Upper lobe of right lung (tissue), 1 donor: ENCODE data around the gene ZNF507. TPM values are rescaled to one million over a fixed set of nuclear protein-coding genes. Genes with fewer than 3 reads are reported as not detected.
A peak's percentile ranks its signal among the peaks of the same experiment; 100 is the strongest.

Experiments
- ATAC-seq: fragments of 200-7000 bp; cut with Tn5 transposase; one replicate; pipeline ENCODE4 v1.9.1; 2020; ENCODE audit warnings: mild to moderate bottlenecking, moderate library complexity
- DNase-seq: peaks from one replicate; pipeline ENCODE4 v3.0.0-alpha.2; 2020
- H3K27ac ChIP-seq: fragments of 200-600 bp; one replicate; pipeline ENCODE4 v1.8.0; 2022
- H3K27me3 ChIP-seq: fragments of 200-600 bp; one replicate; pipeline ENCODE4 v1.8.0; 2022; ENCODE audit warnings: mild to moderate bottlenecking
- H3K36me3 ChIP-seq: fragments of 200-600 bp; one replicate; pipeline ENCODE4 v1.8.0; 2022
- H3K4me1 ChIP-seq: fragments of 200-600 bp; one replicate; pipeline ENCODE4 v1.8.0; 2022
- H3K4me3 ChIP-seq: fragments of 200-600 bp; one replicate; pipeline ENCODE4 v1.8.0; 2022; ENCODE audit warnings: mild to moderate bottlenecking
- H3K9me3 ChIP-seq: fragments of 200-600 bp; one replicate; pipeline ENCODE4 v1.8.0; 2022
- CTCF ChIP-seq: fragments of 200-600 bp; IDR thresholded peaks from one replicate; pipeline ENCODE4 v1.8.0; 2022; ENCODE audit warnings: antibody characterized with exemption
- intact Hi-C: fragments of 100-400 bp; cut with DNase I; formaldehyde crosslinking; loops from one replicate; pipeline ENCODE4 v1.11.0; 2022
- total RNA-seq: library from RNA; stranded (reverse); fragmentation: NEBNext Ultra II Directional; extraction: Animal tissue kit (Norgen Biotek cat#: 25700); gene quantifications from one replicate; pipeline ENCODE4 v1.2.1, GENCODE V29; 2021
- donor health status: DM: no; HTN: yes; CAD: no; lungs with severe emphysema.

ZNF507 gene
- total RNA-seq, 1 donor from 2014 or later = 22.3 TPM

GRCh38 chr19:32317086-32317485 is 28.3 kb upstream of the ZNF507 start:
- TF ChIP-seq CTCF = no peak
- no peaks in the 10 kb centered on the region for H3K27me3 ChIP-seq
- no peaks in the 10 kb centered on the region for H3K9me3 ChIP-seq
- no peak overlapping the region for H3K4me3 ChIP-seq
- ATAC-seq = no peak
- DNase-seq = no peak
- no peaks in the 10 kb centered on the region for H3K36me3 ChIP-seq
- intact Hi-C loops = no loop called here
- no peaks in the 10 kb centered on the region for H3K4me1 ChIP-seq
- H3K27ac ChIP-seq = no peak overlapping the region

GRCh38 chr19:32318884-32319520 is 26.4 kb upstream of the ZNF507 start:
- H3K36me3 ChIP-seq = no peaks in the 10 kb centered on the region
- ATAC-seq (peak; percentile 73), DNase-seq (no peak)
- TF ChIP-seq CTCF = peak; percentile 31
- H3K4me3 ChIP-seq = no peak overlapping the region
- H3K4me1 ChIP-seq = no peaks in the 10 kb centered on the region
- no peaks in the 10 kb centered on the region for H3K9me3 ChIP-seq
- H3K27me3 ChIP-seq = peaks cover 15% of the 10 kb centered on the region
- no peak overlapping the region for H3K27ac ChIP-seq
- intact Hi-C loops = no loop called here

GRCh38 chr19:32322541-32322940 is 22.9 kb upstream of the ZNF507 start:
- Histone ChIP-seq H3K4me1 (no peaks in the 10 kb centered on the region), H3K36me3 (no peaks in the 10 kb centered on the region), H3K9me3 (no peaks in the 10 kb centered on the region), H3K4me3 (no peak overlapping the region), H3K27ac (no peak overlapping the region), H3K27me3 (peaks cover 29% of the 10 kb centered on the region)
- no peak for ATAC-seq
- no peak for TF ChIP-seq CTCF
- DNase-seq = no peak
- intact Hi-C loops = no loop called here

- DNase-seq = no peak
- intact Hi-C loops = no loop called here
- no peak for TF ChIP-seq CTCF
- Histone ChIP-seq H3K4me1 (no peaks in the 10 kb centered on the region), H3K27me3 (peaks cover 32% of the 10 kb centered on the region), H3K27ac (no peak overlapping the region), H3K9me3 (no peaks in the 10 kb centered on the region), H3K4me3 (no peak overlapping the region), H3K36me3 (no peaks in the 10 kb centered on the region)
- ATAC-seq = no peak
Measured at GRCh38 chr19:32324631-32325285, 20.7 kb upstream of the ZNF507 start.

GRCh38 chr19:32330213-32330857 is 15.1 kb upstream of the ZNF507 start:
- no peak for ATAC-seq
- H3K36me3 ChIP-seq = no peaks in the 10 kb centered on the region
- H3K4me1 ChIP-seq = no peaks in the 10 kb centered on the region
- H3K9me3 ChIP-seq = no peaks in the 10 kb centered on the region
- intact Hi-C loops = no loop called here
- H3K27ac ChIP-seq = no peak overlapping the region
- no peak for TF ChIP-seq CTCF
- H3K4me3 ChIP-seq = no peak overlapping the region
- DNase-seq = no peak
- peaks cover 26% of the 10 kb centered on the region for H3K27me3 ChIP-seq
